Activated T-helper 2 cell treated with anti-CD3 and anti-CD28 coated beads, Interferon-gamma antibody, Interleukin-2, Interleukin-4, amounts not matched to agents 10 μg/mL and 5 μg/mL and 100 μg/mL, durations not matched to agents 14 hours and 24 hours and 36 hours (primary cell): ENCODE data around the gene QPCT. TPM values are rescaled to one million over a fixed set of nuclear protein-coding genes. Genes with fewer than 3 reads are reported as not detected.
"Not testable (repeated sequence)": the region's sequence is repeated elsewhere in the genome, so short reads cannot be mapped to it uniquely, and the experiment has no call there.

ENCODE experiments used
- DNase-seq: peaks from one replicate; pipeline ENCODE4 v3.0.0; 2021; ENCODE audit warnings: low spot score
- H3K27ac Mint-ChIP-seq: one replicate; pipeline ENCODE4 v1.8.0; 2021; ENCODE audit warnings: mixed read lengths
- H3K27me3 Mint-ChIP-seq: one replicate; pipeline ENCODE4 v1.8.0; 2021; ENCODE audit warnings: low read depth, mixed read lengths
- H3K36me3 Mint-ChIP-seq: one replicate; pipeline ENCODE4 v1.8.0; 2021; ENCODE audit warnings: low read depth, mixed read lengths
- H3K4me1 Mint-ChIP-seq: one replicate; pipeline ENCODE4 v1.8.0; 2021; ENCODE audit warnings: low read depth, mixed read lengths
- H3K4me3 Mint-ChIP-seq: one replicate; pipeline ENCODE4 v1.8.0; 2021; ENCODE audit warnings: low read depth, mild to moderate bottlenecking, moderate library complexity, mixed read lengths
- H3K9me3 Mint-ChIP-seq: one replicate; pipeline ENCODE4 v1.8.0; 2021; ENCODE audit warnings: mixed read lengths
- intact Hi-C: fragments of 100-400 bp; cut with micrococcal nuclease; formaldehyde crosslinking; loops from one replicate; pipeline ENCODE4 v1.15.1; 2023
- total RNA-seq: library from RNA; stranded (reverse); gene quantifications from 2 replicates; pipeline ENCODE4 v1.2.3, GENCODE V29; 2022

The QPCT gene
- total RNA-seq, result 0.48 and 0.71 TPM in 2 replicates

DNA sequence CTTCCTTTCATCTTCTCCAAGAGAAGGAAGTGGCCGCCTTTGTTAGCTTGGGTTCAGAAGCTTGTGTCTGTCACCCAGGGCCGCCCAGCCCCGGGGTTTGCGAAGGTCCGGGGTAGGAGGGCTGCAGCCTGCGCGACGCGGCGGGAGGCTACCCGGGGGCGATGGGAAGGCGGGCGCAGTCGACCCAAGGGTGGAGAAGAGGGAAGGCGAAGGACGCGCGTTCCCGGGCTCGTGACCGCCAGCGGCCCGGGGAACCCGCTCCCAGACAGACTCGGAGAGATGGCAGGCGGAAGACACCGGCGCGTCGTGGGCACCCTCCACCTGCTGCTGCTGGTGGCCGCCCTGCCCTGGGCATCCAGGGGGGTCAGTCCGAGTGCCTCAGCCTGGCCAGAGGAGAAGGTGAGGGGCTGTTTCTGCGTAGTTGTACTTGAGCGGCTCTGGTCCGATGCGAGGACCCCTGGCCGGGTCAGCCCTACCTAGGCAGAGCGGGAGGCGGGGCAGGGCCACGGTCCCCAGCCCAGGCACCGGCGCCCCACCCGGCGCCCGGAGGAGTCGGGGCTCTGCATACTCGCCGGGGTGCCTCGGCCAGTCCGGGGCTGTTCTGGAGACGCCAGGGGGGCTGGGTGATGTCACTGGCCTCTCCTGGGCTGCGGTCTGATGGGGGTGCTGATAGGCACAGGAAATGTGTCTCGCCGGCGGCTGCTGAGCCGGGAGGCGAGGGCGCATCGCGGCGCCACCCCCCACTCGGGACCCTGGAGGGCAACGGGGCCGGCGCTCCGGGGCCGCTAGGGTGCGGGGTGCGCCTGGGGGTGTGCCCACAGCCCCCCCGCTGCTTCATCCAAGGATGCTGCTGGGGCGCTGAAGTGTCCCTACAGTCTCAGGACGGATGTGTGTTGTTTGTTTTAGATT lies at the start of gene QPCT:
QPCT (plus strand) TSS at position 178 of the 909 bp plus-strand sequence; CDS start at position 280, 102 bp downstream.
- Mint-ChIP-seq H3K9me3 (no peaks in the 10 kb centered on the region), H3K4me3 (peak within 1 kb of the TSS; percentile 70), H3K27me3 (peaks cover 76% of the 10 kb centered on the region), H3K4me1 (peaks cover 15% of the 10 kb centered on the region), H3K27ac (no peak within 1 kb of the TSS), H3K36me3 (no peaks in the 10 kb centered on the region)
- intact Hi-C loops, result loop anchor here (2.0 kb wide), 1 partner anchor 22 kb away; no protein-coding TSS in a partner anchor
- peak; percentile 29 for DNase-seq

DNA sequence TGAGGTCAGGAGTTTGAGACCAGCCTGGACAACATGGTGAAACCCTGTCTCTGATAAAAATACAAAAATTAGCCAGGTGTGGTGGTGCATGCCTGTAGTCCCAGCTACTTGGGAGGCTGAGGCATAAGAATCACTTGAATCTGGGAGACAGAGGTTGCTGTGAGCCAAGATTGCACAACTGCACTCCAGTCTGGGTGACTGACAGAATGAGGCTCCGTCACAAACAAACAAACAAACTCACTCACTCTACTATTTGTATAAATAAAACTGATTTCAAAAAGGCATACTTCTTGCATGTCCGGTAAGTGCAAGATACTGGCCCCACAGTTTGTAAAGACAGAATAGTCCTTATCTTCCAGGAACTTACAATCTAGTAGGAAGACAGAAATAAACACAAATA lies 49.6 kb upstream of the QPCT start:
- H3K36me3 Mint-ChIP-seq, H3K9me3 Mint-ChIP-seq, DNase-seq, H3K27ac Mint-ChIP-seq, intact Hi-C loops, H3K4me3 Mint-ChIP-seq, H3K4me1 Mint-ChIP-seq, H3K27me3 Mint-ChIP-seq: not testable (repeated sequence)

DNA sequence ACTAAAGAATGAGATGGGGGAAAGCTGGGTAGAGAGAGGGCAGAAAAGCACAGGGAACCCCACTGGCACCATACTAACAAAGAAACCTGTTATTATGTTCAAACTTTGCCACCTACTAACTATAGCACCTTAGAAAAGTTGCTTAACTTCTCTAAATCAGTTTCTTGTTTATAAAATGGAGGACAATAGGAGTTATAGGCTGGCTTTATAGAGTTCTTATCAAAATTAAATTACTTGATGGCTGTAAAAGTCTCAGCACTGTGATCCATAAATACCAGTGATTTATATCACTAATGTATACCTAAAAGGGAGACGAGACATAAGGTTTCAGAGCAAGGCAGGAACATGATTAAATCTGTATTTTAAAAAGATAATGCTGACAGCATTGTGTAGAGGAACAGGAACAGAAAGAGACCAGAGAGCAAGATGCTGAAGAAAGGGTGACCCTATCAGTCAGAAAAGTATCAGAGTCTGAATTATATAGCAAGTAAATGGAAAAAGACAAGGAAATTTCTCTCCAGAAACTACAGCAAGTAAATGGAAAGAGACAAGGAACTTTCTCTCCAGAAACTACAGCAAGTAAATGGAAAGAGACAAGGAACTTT lies 48.9 kb upstream of the QPCT start:
- Mint-ChIP-seq H3K36me3 (peaks cover 7% of the 10 kb centered on the region), H3K27me3 (no peaks in the 10 kb centered on the region), H3K4me3 (no peak overlapping the region), H3K9me3 (no peaks in the 10 kb centered on the region), H3K4me1 (no peaks in the 10 kb centered on the region), H3K27ac (no peak overlapping the region)
- DNase-seq, result no peak
- intact Hi-C loops, result no loop called here

DNA sequence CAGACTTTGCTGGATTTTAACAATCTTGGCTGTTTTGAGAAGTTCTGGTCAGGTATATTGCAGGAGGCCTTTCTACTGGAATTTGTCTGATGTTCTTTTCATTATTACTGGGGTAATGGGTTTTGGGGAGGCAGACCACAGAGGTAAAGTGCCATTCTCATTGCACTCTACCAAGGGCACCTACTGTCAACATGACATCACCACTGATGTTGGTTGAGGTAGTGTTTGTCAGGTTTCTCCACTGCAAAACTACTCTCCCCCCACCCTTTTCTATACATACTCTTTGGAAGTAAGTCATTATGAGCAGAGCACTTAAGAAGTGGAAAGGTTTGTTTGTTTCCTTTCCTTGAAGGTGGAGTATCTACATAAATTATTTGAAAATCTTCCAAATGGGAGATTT lies 46.8 kb upstream of the QPCT start:
- no peak for DNase-seq
- no peaks in the 10 kb centered on the region for H3K36me3 Mint-ChIP-seq
- H3K4me3 Mint-ChIP-seq, result no peak overlapping the region
- no peaks in the 10 kb centered on the region for H3K27me3 Mint-ChIP-seq
- H3K27ac Mint-ChIP-seq, result no peak overlapping the region
- H3K4me1 Mint-ChIP-seq, result no peaks in the 10 kb centered on the region
- intact Hi-C loops, result no loop called here
- no peaks in the 10 kb centered on the region for H3K9me3 Mint-ChIP-seq

DNA sequence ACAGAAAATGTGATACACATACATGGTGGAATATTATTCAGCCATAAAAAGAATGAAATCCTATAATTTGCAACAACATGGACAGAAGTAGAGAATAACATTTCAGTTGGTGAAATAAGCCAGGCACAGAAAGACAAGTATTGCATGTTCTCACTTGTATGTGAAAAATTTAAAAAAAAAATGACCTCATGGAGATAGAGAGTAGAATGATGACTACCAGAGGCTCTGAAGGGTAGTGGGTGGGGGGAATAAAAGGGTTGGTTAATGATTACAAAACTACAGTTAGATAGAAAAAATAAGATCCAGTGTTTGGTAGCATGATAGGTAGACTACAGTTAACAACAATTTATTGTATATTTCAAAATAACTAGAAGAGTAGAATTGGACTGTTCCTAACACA lies 44.3 kb upstream of the QPCT start:
- no peak overlapping the region for H3K4me3 Mint-ChIP-seq
- DNase-seq, result no peak
- intact Hi-C loops, result no loop called here
- H3K27ac Mint-ChIP-seq, result no peak overlapping the region
- no peaks in the 10 kb centered on the region for H3K4me1 Mint-ChIP-seq
- H3K27me3 Mint-ChIP-seq, result no peaks in the 10 kb centered on the region
- H3K9me3 Mint-ChIP-seq, result no peaks in the 10 kb centered on the region
- no peaks in the 10 kb centered on the region for H3K36me3 Mint-ChIP-seq

DNA sequence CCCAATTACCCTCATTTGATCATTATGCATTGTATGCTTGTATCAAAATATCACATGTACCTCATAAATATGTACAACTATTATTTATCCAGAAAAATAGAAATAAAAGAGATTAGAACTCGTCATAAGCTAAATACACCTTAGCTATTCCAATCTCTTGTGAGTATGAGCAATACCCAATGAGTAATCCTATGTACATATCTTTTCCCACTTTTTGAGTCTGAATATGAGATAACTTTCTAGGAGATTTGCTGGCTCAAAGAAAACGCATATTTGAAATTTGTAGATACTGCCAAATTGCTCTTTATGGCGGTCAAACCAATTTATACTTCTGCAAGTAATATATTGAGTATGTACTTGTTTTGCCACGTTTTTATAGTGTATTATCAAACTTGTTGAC lies 43.9 kb upstream of the QPCT start:
- Mint-ChIP-seq H3K27ac (no peak overlapping the region), H3K4me3 (no peak overlapping the region), H3K9me3 (no peaks in the 10 kb centered on the region), H3K4me1 (no peaks in the 10 kb centered on the region), H3K36me3 (no peaks in the 10 kb centered on the region), H3K27me3 (no peaks in the 10 kb centered on the region)
- no peak for DNase-seq
- intact Hi-C loops, result no loop called here

DNA sequence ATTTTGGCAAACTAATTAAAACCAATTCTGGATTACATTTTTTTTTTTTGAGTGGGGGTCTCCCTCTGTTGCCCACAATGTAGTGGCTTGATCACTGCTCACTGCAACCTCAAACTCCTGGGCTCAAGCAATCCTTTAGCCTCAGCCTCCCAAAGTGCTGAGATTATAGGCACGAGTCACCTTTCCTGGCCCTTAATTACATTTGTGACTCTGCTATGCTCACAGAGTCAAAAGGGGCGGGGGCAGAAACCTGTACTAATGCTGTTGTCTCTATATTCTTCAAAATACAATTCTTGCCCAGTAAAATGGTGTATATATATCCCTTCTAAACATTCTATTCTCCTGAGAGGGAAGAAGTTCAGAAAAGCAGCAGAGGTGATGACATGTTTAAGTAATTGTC lies 43.0 kb upstream of the QPCT start:
- no peak overlapping the region for H3K27ac Mint-ChIP-seq
- H3K9me3 Mint-ChIP-seq, result no peaks in the 10 kb centered on the region
- no peak for DNase-seq
- no peaks in the 10 kb centered on the region for H3K4me1 Mint-ChIP-seq
- H3K36me3 Mint-ChIP-seq, result no peaks in the 10 kb centered on the region
- intact Hi-C loops, result no loop called here
- no peaks in the 10 kb centered on the region for H3K27me3 Mint-ChIP-seq
- no peak overlapping the region for H3K4me3 Mint-ChIP-seq

DNA sequence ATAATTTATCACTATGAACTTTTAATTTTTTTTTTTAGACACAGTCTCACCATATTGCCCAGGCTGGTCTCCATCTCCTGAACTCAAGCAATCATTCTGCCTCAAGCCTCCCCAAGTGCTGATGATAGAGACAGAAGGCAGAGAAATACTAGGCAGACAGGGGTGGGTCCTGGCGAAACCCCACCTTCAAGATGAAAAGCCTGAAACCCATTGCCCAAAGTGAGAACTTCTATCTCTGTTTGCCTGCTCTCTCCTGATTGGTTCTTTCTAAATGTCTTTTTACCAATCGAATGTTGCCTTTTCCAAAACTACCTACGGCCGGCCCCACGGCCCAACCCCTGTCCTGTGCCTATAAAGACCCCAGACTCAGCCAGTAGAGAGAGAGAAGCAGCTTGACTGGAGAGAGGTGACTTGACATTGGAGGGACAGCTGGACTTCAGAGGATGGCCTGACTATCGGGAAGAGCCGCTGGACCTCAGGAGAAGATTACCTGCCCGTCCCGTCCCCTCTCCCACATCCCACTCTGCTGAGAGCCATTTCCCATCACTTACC lies 41.7 kb upstream of the QPCT start:
- no peaks in the 10 kb centered on the region for H3K27me3 Mint-ChIP-seq
- H3K4me3 Mint-ChIP-seq, result no peak overlapping the region
- intact Hi-C loops, result no loop called here
- no peak for DNase-seq
- H3K4me1 Mint-ChIP-seq, result no peaks in the 10 kb centered on the region
- no peaks in the 10 kb centered on the region for H3K36me3 Mint-ChIP-seq
- H3K9me3 Mint-ChIP-seq, result no peaks in the 10 kb centered on the region
- no peak overlapping the region for H3K27ac Mint-ChIP-seq

DNA sequence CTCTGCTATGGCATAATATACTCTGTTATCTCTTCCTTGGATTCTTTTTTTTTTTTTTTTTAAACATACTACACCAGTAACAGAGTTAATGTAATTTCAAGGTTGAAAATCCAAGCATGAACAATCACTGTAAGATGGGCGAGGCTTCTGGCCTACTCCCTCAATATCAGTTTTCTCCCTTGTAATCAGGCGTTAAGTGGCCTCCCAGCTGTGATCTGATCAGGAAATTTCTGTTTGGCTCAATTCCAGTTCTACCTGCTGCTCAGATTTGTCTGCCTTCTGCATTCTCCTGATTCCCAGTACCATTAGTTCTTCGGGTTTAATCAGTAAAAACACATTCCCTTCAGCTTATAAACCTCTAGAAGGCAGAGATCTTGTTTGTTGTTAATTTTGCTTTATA lies 38.4 kb upstream of the QPCT start:
- Mint-ChIP-seq H3K9me3 (no peaks in the 10 kb centered on the region), H3K4me3 (no peak overlapping the region), H3K27me3 (no peaks in the 10 kb centered on the region), H3K36me3 (peaks cover under 1% of the 10 kb centered on the region), H3K4me1 (peaks cover 2% of the 10 kb centered on the region), H3K27ac (no peak overlapping the region)
- intact Hi-C loops, result no loop called here
- no peak for DNase-seq

DNA sequence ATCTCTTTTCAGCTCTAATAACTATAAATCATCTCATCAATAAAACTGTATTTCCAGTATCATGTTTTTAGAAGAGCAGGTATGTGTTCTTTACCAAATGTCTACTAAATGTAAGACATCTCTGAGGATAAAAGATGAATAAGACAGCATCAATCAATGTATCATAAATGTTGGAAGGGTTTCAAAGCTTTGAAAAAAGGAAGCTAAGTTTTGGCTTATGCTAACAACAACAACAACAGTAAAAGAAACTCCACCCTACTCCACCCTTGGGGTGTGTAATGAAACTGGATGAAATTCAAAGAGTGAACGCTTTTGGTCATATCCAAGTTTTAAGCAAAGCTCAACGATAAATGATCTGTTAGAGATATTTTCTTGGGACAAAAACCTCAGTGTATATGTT lies 36.9 kb upstream of the QPCT start:
- Mint-ChIP-seq H3K9me3 (no peaks in the 10 kb centered on the region), H3K27ac (no peak overlapping the region), H3K36me3 (peaks cover 3% of the 10 kb centered on the region), H3K4me1 (peaks cover 7% of the 10 kb centered on the region), H3K27me3 (peaks cover 1% of the 10 kb centered on the region), H3K4me3 (no peak overlapping the region)
- intact Hi-C loops, result no loop called here
- no peak for DNase-seq

DNA sequence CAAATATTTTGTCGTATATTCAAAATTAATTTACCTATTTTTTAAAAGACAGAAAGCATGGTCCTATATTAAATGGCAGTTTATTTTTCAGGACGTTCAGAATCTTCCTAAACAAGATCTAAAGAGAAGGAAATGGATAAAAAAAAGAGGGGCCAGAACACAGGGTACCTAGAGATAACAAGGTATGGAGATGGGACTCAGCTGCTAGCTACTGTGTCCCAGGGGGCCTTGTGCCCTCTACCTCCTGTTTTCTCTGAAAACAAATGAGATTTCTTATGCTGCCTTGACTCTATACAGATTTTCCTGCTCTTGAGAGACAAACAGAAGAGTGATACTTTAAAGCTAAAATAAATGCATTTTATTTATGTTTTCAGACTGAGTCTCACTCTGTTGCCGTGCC lies 29.1 kb upstream of the QPCT start:
- no peak overlapping the region for H3K4me3 Mint-ChIP-seq
- peaks cover 20% of the 10 kb centered on the region for H3K36me3 Mint-ChIP-seq
- peaks cover 20% of the 10 kb centered on the region for H3K4me1 Mint-ChIP-seq
- no peak overlapping the region for H3K27ac Mint-ChIP-seq
- intact Hi-C loops, result no loop called here
- peaks cover 5% of the 10 kb centered on the region for H3K27me3 Mint-ChIP-seq
- H3K9me3 Mint-ChIP-seq, result no peaks in the 10 kb centered on the region
- DNase-seq, result no peak

DNA sequence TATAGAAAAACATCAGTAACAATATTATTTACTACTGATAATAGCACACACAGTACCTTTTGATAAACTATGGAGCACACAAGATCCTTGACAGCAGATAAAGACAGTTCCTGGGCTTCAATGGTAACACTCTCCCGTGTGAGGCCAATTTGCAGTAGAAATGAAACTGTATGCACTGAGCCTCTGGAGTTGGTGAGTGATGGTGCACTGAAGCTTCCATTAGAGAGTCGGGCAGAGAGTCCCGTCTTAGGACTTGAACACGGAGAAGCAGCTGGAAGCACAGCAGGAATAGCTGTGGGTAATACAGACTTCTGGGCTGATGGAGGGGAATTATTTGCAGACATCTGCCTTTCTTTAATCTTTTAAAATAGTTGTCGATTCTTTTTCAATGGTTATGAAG lies 28.2 kb upstream of the QPCT start:
- H3K27me3 Mint-ChIP-seq, result peaks cover 5% of the 10 kb centered on the region
- no peaks in the 10 kb centered on the region for H3K9me3 Mint-ChIP-seq
- H3K36me3 Mint-ChIP-seq, result peaks cover 18% of the 10 kb centered on the region
- no peak for DNase-seq
- no peak overlapping the region for H3K4me3 Mint-ChIP-seq
- peaks cover 19% of the 10 kb centered on the region for H3K4me1 Mint-ChIP-seq
- no peak overlapping the region for H3K27ac Mint-ChIP-seq
- intact Hi-C loops, result no loop called here

DNA sequence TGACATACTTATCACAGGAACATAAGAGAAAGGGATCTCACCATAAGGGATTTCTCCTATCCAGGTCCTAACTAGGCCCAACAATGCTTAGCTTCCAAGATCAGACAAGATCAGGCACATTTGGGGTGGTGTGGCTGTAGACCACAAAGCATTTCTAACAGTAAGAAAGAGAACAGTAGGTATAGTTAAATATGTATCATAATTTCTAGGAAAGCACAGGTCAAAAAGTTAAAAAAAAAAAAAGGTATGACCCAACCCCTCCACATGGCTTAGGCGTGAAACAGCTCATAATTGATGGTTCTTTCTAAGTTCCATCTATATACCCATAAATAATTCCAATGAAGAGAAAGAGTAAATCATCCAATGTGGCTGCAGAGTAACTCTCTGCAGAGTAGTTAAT lies 26.7 kb upstream of the QPCT start:
- H3K27me3 Mint-ChIP-seq, result peaks cover 10% of the 10 kb centered on the region
- H3K36me3 Mint-ChIP-seq, result peaks cover 22% of the 10 kb centered on the region
- no peak overlapping the region for H3K27ac Mint-ChIP-seq
- peaks cover 29% of the 10 kb centered on the region for H3K4me1 Mint-ChIP-seq
- no peak overlapping the region for H3K4me3 Mint-ChIP-seq
- DNase-seq, result no peak
- no peaks in the 10 kb centered on the region for H3K9me3 Mint-ChIP-seq
- intact Hi-C loops, result no loop called here
